Activated CD8-positive, alpha-beta T cell treated with anti-CD3 and anti-CD28 coated beads for 36 hours (primary cell): ENCODE results near the gene CDKAL1. TPM values are rescaled to one million over a fixed set of nuclear protein-coding genes. Genes with fewer than 3 reads are reported as not detected.

Experiments
- ATAC-seq: fragments of 200-7000 bp; cut with Tn5 transposase; one replicate; pipeline ENCODE4 v1.10.0; 2021; ENCODE audit warnings: mild to moderate bottlenecking, moderate library complexity
- CTCF ChIA-PET: fragments of 350-600 bp; sonication (Branson Sonifier 250); formaldehyde crosslinking; loops from one replicate; lab custom pipeline; 2021; ENCODE audit warnings: antibody characterized with exemption; lab: Charles Lee
- POLR2A ChIA-PET: fragments of 350-600 bp; sonication (Branson Sonifier 250); formaldehyde crosslinking; loops from one replicate; lab custom pipeline; 2021; ENCODE audit warnings: antibody characterized with exemption; lab: Charles Lee
- DNase-seq: peaks from one replicate; pipeline ENCODE4 v3.0.0-alpha.2; 2020
- H3K27ac Mint-ChIP-seq: one replicate; pipeline ENCODE4 v1.8.0; 2021; ENCODE audit warnings: mild to moderate bottlenecking, mixed read lengths
- H3K27me3 Mint-ChIP-seq: one replicate; pipeline ENCODE4 v1.8.0; 2021; ENCODE audit warnings: mixed read lengths
- H3K36me3 Mint-ChIP-seq: one replicate; pipeline ENCODE4 v1.8.0; 2021; ENCODE audit warnings: low read depth, mixed read lengths
- H3K4me1 Mint-ChIP-seq: one replicate; pipeline ENCODE4 v1.8.0; 2021; ENCODE audit warnings: low read depth, mixed read lengths
- H3K4me3 Mint-ChIP-seq: one replicate; pipeline ENCODE4 v1.8.0; 2021; ENCODE audit warnings: mild to moderate bottlenecking, moderate library complexity, mixed read lengths
- H3K9me3 Mint-ChIP-seq: one replicate; pipeline ENCODE4 v1.8.0; 2021; ENCODE audit warnings: mixed read lengths
- CTCF ChIP-seq: fragments of 200-600 bp; IDR thresholded peaks from one replicate; pipeline ENCODE4 v1.8.0; 2022; ENCODE audit warnings: antibody characterized with exemption, mild to moderate bottlenecking
- intact Hi-C: fragments of 100-400 bp; cut with micrococcal nuclease; formaldehyde crosslinking; loops from one replicate; pipeline ENCODE4 v1.10.0; 2022
- total RNA-seq, 2 experiments: library from RNA; stranded (reverse); gene quantifications; one replicate each; pipeline ENCODE4 v1.2.3, GENCODE V29; 2021

Gene CDKAL1
- total RNA-seq, 2 experiments from 2014 or later, result 21.6 to 23.6 TPM

GRCh38 chr6:20770773-20771172, 236.5 kb downstream of the CDKAL1 start:
- POLR2A ChIA-PET, result no interaction called here
- Mint-ChIP-seq H3K4me1 (no peaks in the 10 kb centered on the region), H3K36me3 (peaks cover 4% of the 10 kb centered on the region), H3K9me3 (no peaks in the 10 kb centered on the region), H3K4me3 (no peak overlapping the region), H3K27me3 (no peaks in the 10 kb centered on the region), H3K27ac (no peak overlapping the region)
- DNase-seq, result no peak
- TF ChIP-seq CTCF, result no peak
- intact Hi-C loops, result no loop called here
- no peak for ATAC-seq
- CTCF ChIA-PET, result no interaction called here

- TF ChIP-seq CTCF, result no peak
- CTCF ChIA-PET, result no interaction called here
- no peak for ATAC-seq
- H3K36me3 Mint-ChIP-seq, result peaks cover 4% of the 10 kb centered on the region
- no peaks in the 10 kb centered on the region for H3K4me1 Mint-ChIP-seq
- POLR2A ChIA-PET, result no interaction called here
- no peak overlapping the region for H3K27ac Mint-ChIP-seq
- intact Hi-C loops, result no loop called here
- no peaks in the 10 kb centered on the region for H3K9me3 Mint-ChIP-seq
- no peak overlapping the region for H3K4me3 Mint-ChIP-seq
- DNase-seq, result no peak
- H3K27me3 Mint-ChIP-seq, result no peaks in the 10 kb centered on the region
Observed at GRCh38 chr6:20771409-20771808, 237.2 kb downstream of the CDKAL1 start.

- no peaks in the 10 kb centered on the region for H3K9me3 Mint-ChIP-seq
Observed at GRCh38 chr6:20773822-20774221, 239.6 kb downstream of the CDKAL1 start.

GRCh38 chr6:20775981-20776380, 241.7 kb downstream of the CDKAL1 start:
- intact Hi-C loops, result no loop called here
- TF ChIP-seq CTCF, result no peak
- Mint-ChIP-seq H3K36me3 (peaks cover 15% of the 10 kb centered on the region), H3K9me3 (no peaks in the 10 kb centered on the region), H3K4me3 (no peak overlapping the region), H3K27ac (no peak overlapping the region), H3K4me1 (no peaks in the 10 kb centered on the region), H3K27me3 (no peaks in the 10 kb centered on the region)
- ATAC-seq (no peak), DNase-seq (no peak)
- POLR2A ChIA-PET, result no interaction called here
- CTCF ChIA-PET, result no interaction called here

More at GRCh38 chr6:20773822-20774221, 239.6 kb downstream of the CDKAL1 start:
- Mint-ChIP-seq H3K4me3 (no peak overlapping the region), H3K36me3 (peaks cover 14% of the 10 kb centered on the region), H3K4me1 (no peaks in the 10 kb centered on the region), H3K27ac (no peak overlapping the region), H3K27me3 (no peaks in the 10 kb centered on the region)
- POLR2A ChIA-PET, result interaction anchor here (0.7 kb wide), 1 partner anchor 12 kb away, joined by 3 read pairs; no protein-coding TSS in a partner anchor
- no peak for TF ChIP-seq CTCF
- intact Hi-C loops, result no loop called here
- CTCF ChIA-PET, result no interaction called here
- no peak for DNase-seq
- ATAC-seq, result no peak

GRCh38 chr6:20777801-20778200, 243.5 kb downstream of the CDKAL1 start:
- Mint-ChIP-seq H3K36me3 (peaks cover 26% of the 10 kb centered on the region), H3K9me3 (no peaks in the 10 kb centered on the region), H3K4me3 (no peak overlapping the region), H3K27ac (no peak overlapping the region), H3K27me3 (no peaks in the 10 kb centered on the region), H3K4me1 (no peaks in the 10 kb centered on the region)
- ChIA-PET POLR2A (no interaction called here), CTCF (interaction anchor here (1.1 kb wide), 1 partner anchor 12 kb away, joined by 3 read pairs; no protein-coding TSS in a partner anchor)
- DNase-seq (no peak), ATAC-seq (no peak)
- TF ChIP-seq CTCF, result no peak
- intact Hi-C loops, result no loop called here
